AG04449 (cell line): ENCODE measurements around the gene INHBE.
"Not testable (repeated sequence)": the region's sequence is repeated elsewhere in the genome, so short reads cannot be mapped to it uniquely, and the experiment has no call there.

ENCODE experiments used
- CTCF ChIA-PET: fragments of 350-600 bp; formaldehyde crosslinking; extraction: SDS; loops from one replicate; lab custom pipeline; 2021; ENCODE audit warnings: antibody characterized with exemption; lab: Yijun Ruan, JAX
- POLR2A ChIA-PET: fragments of 400-600, 350-600 bp; formaldehyde crosslinking; extraction: SDS; loops from one replicate; lab custom pipeline; 2020; ENCODE audit warnings: antibody characterized with exemption, inconsistent platforms; lab: Yijun Ruan, JAX
- DNase-seq: peaks from one replicate; pipeline ENCODE4 v3.0.0-alpha.2; 2010; ENCODE audit warnings: low read depth, low spot score
- H3K4me3 ChIP-seq: 2 replicates; pipeline ENCODE4 v1.5.1; 2011; ENCODE audit warnings: low read depth, mild to moderate bottlenecking, control low read depth, low read length
- CTCF ChIP-seq: IDR thresholded peaks from one replicate; pipeline ENCODE4 v1.5.1; 2011; ENCODE audit warnings: mild to moderate bottlenecking, moderate library complexity, low read length, control low read depth, inconsistent platforms; ENCODE audit not compliant: insufficient read depth; ENCODE audit errors: missing control alignments

Gene INHBE, protein sequence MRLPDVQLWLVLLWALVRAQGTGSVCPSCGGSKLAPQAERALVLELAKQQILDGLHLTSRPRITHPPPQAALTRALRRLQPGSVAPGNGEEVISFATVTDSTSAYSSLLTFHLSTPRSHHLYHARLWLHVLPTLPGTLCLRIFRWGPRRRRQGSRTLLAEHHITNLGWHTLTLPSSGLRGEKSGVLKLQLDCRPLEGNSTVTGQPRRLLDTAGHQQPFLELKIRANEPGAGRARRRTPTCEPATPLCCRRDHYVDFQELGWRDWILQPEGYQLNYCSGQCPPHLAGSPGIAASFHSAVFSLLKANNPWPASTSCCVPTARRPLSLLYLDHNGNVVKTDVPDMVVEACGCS

DNA sequence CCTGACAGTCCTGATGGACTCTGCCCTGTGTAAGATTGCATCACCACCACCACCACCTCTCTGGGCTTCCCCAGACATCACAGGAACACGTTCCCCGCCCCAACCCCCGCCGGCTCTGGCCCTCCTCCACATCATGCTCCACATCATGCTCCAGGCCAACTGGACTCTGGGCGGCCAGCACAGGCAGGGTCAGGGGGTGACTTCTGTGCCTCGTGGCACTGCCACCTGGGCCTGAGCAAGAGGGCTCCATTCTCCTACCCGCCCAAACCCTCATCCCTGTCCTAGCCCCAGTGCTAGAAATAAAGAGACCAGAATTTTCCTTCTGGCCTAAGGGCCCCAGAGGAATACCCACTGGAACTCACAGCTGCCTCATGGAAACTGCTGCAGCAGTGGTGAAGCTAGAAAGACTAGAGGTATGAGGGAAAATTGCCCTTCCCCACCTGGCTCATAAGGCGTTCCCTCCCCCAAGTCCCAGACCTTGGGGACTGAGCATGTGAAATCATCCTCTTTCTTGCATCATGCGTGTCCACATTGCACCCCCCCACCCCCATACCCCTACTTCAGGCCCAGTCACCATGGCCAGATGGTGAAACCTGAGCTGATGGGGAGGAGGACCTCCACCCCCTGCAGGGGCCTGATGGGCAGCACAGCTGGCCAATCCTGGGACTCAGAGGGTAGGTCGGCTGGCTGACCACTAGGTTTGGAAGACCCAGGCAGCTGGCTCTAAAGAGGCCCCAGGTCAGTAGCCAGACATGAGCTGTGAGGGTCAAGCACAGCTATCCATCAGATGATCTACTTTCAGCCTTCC, at the start of gene INHBE:
Gene INHBE, plus strand, starts transcription at position 742 of the 808 bp plus-strand sequence. CDS start 230 bp downstream, outside the sequence.
- H3K4me3 ChIP-seq = peak within 1 kb of the TSS; percentile 46

GRCh38 chr12:57410534-57410933, 44.6 kb upstream of the INHBE start:
- TF ChIP-seq CTCF = no peak
- no peak for DNase-seq
- H3K4me3 ChIP-seq = no peak overlapping the region
- ChIA-PET CTCF (interaction anchor here (0.6 to 2.5 kb wide), 5 partner anchors 12 to 45 kb away, joined by 4 to 9 read pairs (median 4); partner anchors contain the start of gene INHBE), POLR2A (no interaction called here)

More for the DNA sequence above, at the start of gene INHBE:
- no peak for TF ChIP-seq CTCF
- ChIA-PET CTCF (interaction anchor here (0.6 to 19.6 kb wide), 31 partner anchors 9 to 241 kb away, joined by 3 to 880 read pairs (median 7); partner anchors contain the start of genes B4GALNT1, INHBC and STAC3), POLR2A (interaction anchor here (1.2 to 1.3 kb wide), 2 partner anchors 65 to 145 kb away, joined by 3 to 4 read pairs; partner anchors contain the start of gene DDIT3)
- DNase-seq = peak; percentile 77

DNA sequence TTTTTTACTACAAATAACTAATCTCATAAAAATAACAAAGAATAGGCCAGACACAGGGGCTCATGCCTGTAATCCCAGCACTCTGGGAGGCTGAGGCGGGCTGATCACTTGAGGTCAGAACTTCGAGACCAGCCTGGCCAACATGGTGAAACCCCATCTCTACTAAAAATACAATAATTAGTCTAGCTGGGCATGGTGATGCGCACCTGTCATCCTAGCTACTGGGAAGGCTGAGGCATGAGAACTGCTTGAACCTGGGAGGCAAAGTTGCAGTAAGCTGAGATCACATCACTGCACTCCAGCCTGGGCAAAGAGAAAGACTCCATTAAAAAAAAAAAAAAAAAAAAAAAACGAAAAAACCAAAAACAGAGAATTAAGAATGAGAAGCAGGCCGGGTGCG, 40.9 kb upstream of the INHBE start:
- DNase-seq, H3K4me3 ChIP-seq, POLR2A ChIA-PET, CTCF ChIA-PET: not testable (repeated sequence)

DNA sequence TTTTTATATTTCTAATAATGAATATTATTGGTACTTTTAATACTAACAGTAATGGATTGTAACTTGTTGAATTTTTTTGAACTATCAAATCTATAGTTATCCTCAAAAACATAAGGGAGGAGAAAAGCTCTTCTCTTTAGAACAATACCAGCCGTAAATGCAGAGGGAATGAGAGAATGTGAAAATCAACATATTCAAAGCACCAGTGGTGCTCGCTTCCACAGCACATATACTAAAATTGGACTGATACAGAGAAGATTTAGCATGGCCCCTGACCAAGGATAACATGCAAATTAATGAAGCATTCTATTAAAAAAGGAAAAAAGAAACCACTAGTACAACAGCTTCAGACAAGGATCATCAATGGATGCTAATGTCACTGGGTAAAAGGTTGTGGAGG, 40.0 kb upstream of the INHBE start:
- no peak for DNase-seq
- ChIA-PET CTCF (interaction anchor here (0.9 kb wide), 1 partner anchor 89 kb away, joined by 3 read pairs; no protein-coding TSS in a partner anchor), POLR2A (no interaction called here)
- no peak overlapping the region for H3K4me3 ChIP-seq
- TF ChIP-seq CTCF = no peak

GRCh38 chr12:57416039-57416996, 38.8 kb upstream of the INHBE start:
- POLR2A ChIA-PET = no interaction called here
- no peak overlapping the region for H3K4me3 ChIP-seq
- no peak for DNase-seq
- no peak for TF ChIP-seq CTCF
- CTCF ChIA-PET = no interaction called here

GRCh38 chr12:57418255-57418654, 36.9 kb upstream of the INHBE start:
- CTCF ChIA-PET = interaction anchor here (1.1 kb wide), 1 partner anchor 35 kb away, joined by 3 read pairs; no protein-coding TSS in a partner anchor
- no peak for DNase-seq
- TF ChIP-seq CTCF = no peak

More at GRCh38 chr12:57418255-57418654, 36.9 kb upstream of the INHBE start:
- no peak overlapping the region for H3K4me3 ChIP-seq
- POLR2A ChIA-PET = no interaction called here
